MM.1S (cell line): ENCODE results near the gene CNIH3.

Source experiments
- DNase-seq: peaks from one replicate; pipeline ENCODE4 v3.0.0-alpha.2; 2015
- H2AFZ ChIP-seq: fragments of 300-600 bp; sonication (generic); 2 replicates; pipeline ENCODE4 v1.6.0; 2016; ENCODE audit warnings: antibody characterized with exemption, low read length
- H3F3A ChIP-seq: fragments of 300-600 bp; sonication (generic); 2 replicates; pipeline ENCODE4 v1.6.1; 2016; ENCODE audit warnings: mild to moderate bottlenecking, antibody characterized with exemption, low read length, moderate library complexity, mixed read lengths; ENCODE audit not compliant: insufficient read depth
- H3K27ac ChIP-seq: fragments of 300-600 bp; sonication (generic); 2 replicates; pipeline ENCODE4 v1.5.1; 2016; ENCODE audit warnings: mild to moderate bottlenecking, low read length
- H3K27me3 ChIP-seq: fragments of 300-600 bp; sonication (generic); replicated peaks from 2 replicates; pipeline ENCODE4 v1.6.0; 2016; ENCODE audit warnings: low read length; ENCODE audit not compliant: insufficient read depth
- H3K36me3 ChIP-seq: fragments of 300-600 bp; sonication (generic); replicated peaks from 2 replicates; pipeline ENCODE4 v1.6.1; 2016; ENCODE audit warnings: mild to moderate bottlenecking, low read length, mixed read lengths; ENCODE audit not compliant: insufficient read depth
- H3K4me1 ChIP-seq: fragments of 300-600 bp; sonication (generic); 2 replicates; pipeline ENCODE4 v1.6.1; 2016; ENCODE audit warnings: low read length, mixed read lengths
- H3K4me2 ChIP-seq: fragments of 300-600 bp; sonication (generic); 2 replicates; pipeline ENCODE4 v1.6.0; 2016; ENCODE audit warnings: low read depth, low read length
- H3K4me3 ChIP-seq: fragments of 300-600 bp; sonication (generic); 2 replicates; pipeline ENCODE4 v1.5.1; 2016; ENCODE audit warnings: low read length, mixed read lengths
- H3K79me2 ChIP-seq: fragments of 300-600 bp; sonication (generic); 2 replicates; pipeline ENCODE4 v1.6.1; 2016; ENCODE audit warnings: mixed run types, low read length, mixed read lengths
- H3K9ac ChIP-seq: fragments of 300-600 bp; sonication (generic); 2 replicates; pipeline ENCODE4 v1.6.1; 2016; ENCODE audit warnings: low read length, mixed read lengths
- H3K9me2 ChIP-seq: fragments of 300-600 bp; sonication (generic); replicated peaks from 2 replicates; pipeline ENCODE4 v1.6.1; 2016; ENCODE audit warnings: mild to moderate bottlenecking, low read length, mixed read lengths; ENCODE audit not compliant: insufficient read depth
- H3K9me3 ChIP-seq: fragments of 300-600 bp; sonication (generic); replicated peaks from 2 replicates; pipeline ENCODE4 v1.6.1; 2016; ENCODE audit warnings: mild to moderate bottlenecking, low read length, mixed read lengths; ENCODE audit not compliant: insufficient read depth
- H4K20me1 ChIP-seq: fragments of 300-600 bp; sonication (generic); 2 replicates; pipeline ENCODE4 v1.6.1; 2016; ENCODE audit warnings: mild to moderate bottlenecking, low read length, moderate library complexity, mixed read lengths; ENCODE audit not compliant: insufficient read depth
- CTCF ChIP-seq: fragments of 300-600 bp; sonication (generic); IDR thresholded peaks from 2 replicates; pipeline ENCODE4 v1.5.1; 2016; ENCODE audit warnings: antibody characterized with exemption, low read length, mixed read lengths
- EZH2 ChIP-seq: fragments of 300-600 bp; sonication (generic); optimal IDR thresholded peaks from 2 replicates; pipeline ENCODE3; 2017; ENCODE audit warnings: low read depth, mild to moderate bottlenecking, antibody characterized with exemption, low read length, mixed read lengths
- EZH2phosphoT487 ChIP-seq: fragments of 300-600 bp; sonication (generic); IDR thresholded peaks from 2 replicates; pipeline ENCODE4 v1.6.1; 2018; ENCODE audit warnings: antibody characterized with exemption, low read length

The CNIH3 gene

DNA sequence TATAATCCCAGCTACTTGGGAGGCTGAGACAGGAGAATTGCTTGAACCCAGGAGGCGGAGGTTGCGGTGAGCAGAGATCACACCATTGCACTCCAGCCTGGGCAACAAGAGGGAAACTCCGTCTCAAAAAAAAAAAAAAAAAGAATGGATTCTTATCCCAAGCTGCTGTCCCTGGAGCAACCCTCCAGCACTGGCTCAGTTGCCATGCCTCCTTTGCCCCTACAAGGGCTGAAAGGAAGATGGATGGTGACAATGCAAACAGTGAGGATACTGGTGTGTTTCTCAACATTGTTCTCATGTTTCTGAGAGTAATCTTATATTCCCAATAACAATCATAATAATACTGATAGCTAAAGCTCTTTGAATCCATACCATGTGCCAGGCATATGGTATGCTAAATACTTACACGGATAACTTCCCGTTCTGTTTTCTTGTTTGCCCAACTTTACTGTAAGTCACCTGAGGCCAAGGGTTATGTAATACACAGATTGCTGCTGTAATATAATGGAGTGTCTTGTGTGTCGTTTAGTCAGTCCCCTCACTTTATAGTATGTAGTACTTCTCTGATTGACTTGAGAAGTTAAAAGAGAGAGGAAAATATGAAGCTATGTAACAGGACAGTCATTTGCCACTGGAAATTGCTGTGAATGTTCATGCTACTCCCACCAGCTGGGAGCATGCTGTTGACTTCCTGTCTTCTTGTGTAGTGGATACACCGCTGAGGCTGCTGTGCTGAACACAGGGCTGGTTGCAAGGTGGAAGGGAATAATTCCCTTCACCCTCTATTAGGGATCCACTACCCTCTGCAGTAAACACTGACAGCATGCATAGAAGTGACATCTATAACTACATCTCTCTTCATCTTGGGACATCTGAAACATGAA is 153.6 kb downstream of the CNIH3 start:
- Histone ChIP-seq H3K79me2 (no peaks in the 10 kb centered on the region), H2AFZ (no peak overlapping the region), H3K9me3 (no peaks in the 10 kb centered on the region), H3K4me3 (no peak overlapping the region), H3K9ac (no peak overlapping the region), H3K4me2 (no peak overlapping the region), H3K27me3 (no peaks in the 10 kb centered on the region), H3K9me2 (no peaks in the 10 kb centered on the region), H3K36me3 (no peaks in the 10 kb centered on the region), H4K20me1 (no peaks in the 10 kb centered on the region), H3K4me1 (no peaks in the 10 kb centered on the region), H3F3A (no peaks in the 10 kb centered on the region), H3K27ac (no peak overlapping the region)
- no peak for DNase-seq
- TF ChIP-seq EZH2 (no peak), EZH2phosphoT487 (no peak)

DNA sequence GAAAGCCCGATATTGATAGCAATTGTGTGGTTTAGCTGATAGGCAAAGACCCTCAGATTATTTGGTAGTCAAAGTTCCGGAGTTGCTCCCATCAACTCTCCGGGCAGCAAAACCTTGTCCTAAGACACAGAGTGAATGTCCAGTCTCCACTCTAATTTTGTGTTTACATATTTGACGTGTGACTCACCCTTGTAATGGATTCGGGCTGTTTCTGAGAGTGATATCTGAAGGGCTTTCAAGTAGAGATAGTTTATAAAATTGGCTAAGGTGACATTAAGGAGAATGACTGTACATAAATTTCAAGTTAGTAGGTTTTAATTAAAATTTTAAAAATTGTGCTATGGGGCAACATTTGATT is 154.2 kb downstream of the CNIH3 start:
- Histone ChIP-seq H3F3A (no peaks in the 10 kb centered on the region), H3K4me1 (no peaks in the 10 kb centered on the region), H3K27ac (no peak overlapping the region), H3K4me2 (no peak overlapping the region), H2AFZ (no peak overlapping the region), H3K36me3 (no peaks in the 10 kb centered on the region), H4K20me1 (no peaks in the 10 kb centered on the region), H3K9me3 (no peaks in the 10 kb centered on the region), H3K27me3 (no peaks in the 10 kb centered on the region), H3K79me2 (no peaks in the 10 kb centered on the region), H3K9me2 (no peaks in the 10 kb centered on the region), H3K4me3 (no peak overlapping the region), H3K9ac (no peak overlapping the region)
- no peak for DNase-seq
- TF ChIP-seq CTCF (no peak), EZH2phosphoT487 (no peak), EZH2 (no peak)

DNA sequence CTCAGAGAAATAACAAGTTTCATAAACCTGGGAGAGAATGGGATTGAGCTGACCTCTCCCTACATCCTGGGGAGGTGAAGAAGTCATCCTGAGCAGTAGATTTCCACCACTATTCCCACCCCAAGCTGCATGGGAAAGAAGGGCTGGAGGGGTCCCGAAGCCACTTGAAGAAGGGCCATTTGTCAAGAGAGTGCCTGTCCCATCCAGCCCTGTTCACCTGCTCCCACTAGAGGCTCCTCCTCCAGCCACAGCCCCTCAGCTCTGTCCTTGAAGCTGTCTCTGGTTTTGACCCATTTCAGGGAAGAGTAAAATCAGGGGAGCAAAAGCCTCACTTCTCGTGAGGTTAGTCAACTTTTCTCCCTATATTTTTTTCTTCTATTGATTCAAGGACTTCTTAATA is 157.5 kb downstream of the CNIH3 start:
- DNase-seq, result no peak
- no peaks in the 10 kb centered on the region for H3K9me2 ChIP-seq
- no peak overlapping the region for H3K9ac ChIP-seq
- no peaks in the 10 kb centered on the region for H3K9me3 ChIP-seq
- no peak overlapping the region for H2AFZ ChIP-seq
- no peaks in the 10 kb centered on the region for H3F3A ChIP-seq
- H3K27me3 ChIP-seq, result no peaks in the 10 kb centered on the region
- H3K27ac ChIP-seq, result no peak overlapping the region
- H3K4me3 ChIP-seq, result no peak overlapping the region
- no peaks in the 10 kb centered on the region for H3K4me1 ChIP-seq
- H3K36me3 ChIP-seq, result no peaks in the 10 kb centered on the region
- TF ChIP-seq CTCF (no peak), EZH2 (no peak), EZH2phosphoT487 (no peak)
- H4K20me1 ChIP-seq, result no peaks in the 10 kb centered on the region
- H3K79me2 ChIP-seq, result no peaks in the 10 kb centered on the region
- no peak overlapping the region for H3K4me2 ChIP-seq

DNA sequence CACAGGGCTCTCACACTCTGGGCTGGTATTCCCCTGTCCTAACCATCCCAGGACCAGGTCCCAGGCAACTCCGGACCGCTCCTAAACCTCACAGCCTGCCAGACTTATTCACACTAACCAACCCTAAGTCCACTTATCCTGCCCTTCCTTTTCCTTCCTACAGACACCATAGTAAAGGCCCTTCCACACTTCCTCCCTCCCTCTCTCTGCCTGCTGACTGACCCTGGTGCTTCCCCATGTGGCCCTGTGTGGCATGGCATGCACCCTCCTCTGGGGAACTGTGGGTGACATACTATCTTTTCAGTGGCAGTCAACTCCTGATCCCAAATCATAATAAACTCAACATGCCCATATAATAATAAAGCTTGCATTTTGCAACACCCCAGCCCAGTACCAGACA is 158.3 kb downstream of the CNIH3 start:
- no peaks in the 10 kb centered on the region for H3K27me3 ChIP-seq
- H3K4me2 ChIP-seq, result no peak overlapping the region
- no peaks in the 10 kb centered on the region for H4K20me1 ChIP-seq
- no peaks in the 10 kb centered on the region for H3K36me3 ChIP-seq
- H3K9me2 ChIP-seq, result no peaks in the 10 kb centered on the region
- TF ChIP-seq CTCF, result peak; percentile 27; the same call in 1 of the 2 replicates
- no peak for TF ChIP-seq EZH2
- TF ChIP-seq EZH2phosphoT487, result no peak
- H3K27ac ChIP-seq, result no peak overlapping the region
- H3F3A ChIP-seq, result no peaks in the 10 kb centered on the region
- no peak overlapping the region for H2AFZ ChIP-seq
- no peak overlapping the region for H3K9ac ChIP-seq
- no peak for DNase-seq
- H3K4me3 ChIP-seq, result no peak overlapping the region
- no peaks in the 10 kb centered on the region for H3K79me2 ChIP-seq
- H3K4me1 ChIP-seq, result no peaks in the 10 kb centered on the region
- H3K9me3 ChIP-seq, result no peaks in the 10 kb centered on the region
